ENCODE results near the gene ZSCAN16. TPM values are rescaled to one million over a fixed set of nuclear protein-coding genes. Genes with fewer than 3 reads are reported as not detected.
"Not testable (repeated sequence)": the region's sequence is repeated elsewhere in the genome, so short reads cannot be mapped to it uniquely, and the experiment has no call there.

The ZSCAN16 gene
- total and polyA plus RNA-seq, 9 of the 15 experiments (the other 6 are each of a cell fraction or from before 2014, with no cell fraction given) = 0.08 TPM; not detected in 8

GRCh38 chr6:28102699-28103098 lies 21.7 kb upstream of the ZSCAN16 start:
- H4K20me1 ChIP-seq (replicated peaks; ENCODE audit: control insufficient read depth, insufficient read depth, low read length); H3K4me1 ChIP-seq (replicated peaks in 1 of 2; ENCODE audit: control insufficient read depth in 2 of 2, insufficient read depth in 2 of 2, low read length in 2 of 2); FAIRE-seq; H3K27me3 ChIP-seq (ENCODE audit: control insufficient read depth in 2 of 2, insufficient read depth in 2 of 2, low read length in 2 of 2); H3K4me3 ChIP-seq; in situ Hi-C loops (cut with MboI); H3K9ac ChIP-seq (ENCODE audit: insufficient read depth in 1 of 2, low read depth in 2 of 2, low read length in 2 of 2); H3K27ac ChIP-seq (ENCODE audit: extremely low read depth, low read depth, low read length); H3K9me1 ChIP-seq (ENCODE audit: control insufficient read depth, insufficient read depth, low read length); DNase-seq (ENCODE audit: extremely low read depth in 1 of 4, low spot score in 3 of 4); CTCF ChIA-PET (ENCODE audit: low intra/inter-chr PET ratio); ATAC-seq; H3K36me3 ChIP-seq (ENCODE audit: control insufficient read depth, insufficient read depth, low read length); H3K4me2 ChIP-seq (ENCODE audit: insufficient read depth, low read length); H3K9me3 ChIP-seq (replicated peaks; ENCODE audit: control insufficient read depth, insufficient read depth, low read depth, low read length); H2AFZ ChIP-seq (ENCODE audit: low read depth, low read length); BruUV-seq (replicated peaks); H3K79me2 ChIP-seq (ENCODE audit: control insufficient read depth, insufficient read depth, low read length): not testable (repeated sequence)
- POLR2A ChIA-PET = interaction anchor here (0.7 to 1.0 kb wide), 2 partner anchors 14 to 296 kb away, joined by 3 read pairs; no protein-coding TSS in a partner anchor
- peak; percentile 98 for TF ChIP-seq ZNF146 (CRISPR knock-in tag; IDR thresholded peaks at IDR 0.05; ENCODE audit: unreplicated experiment)
- TF ChIP-seq RBM25 (IDR thresholded peaks at IDR 0.05; ENCODE audit: low read depth, low read length, severe bottlenecking) = peak; percentile 39
- peak; percentile 30 to 69; a peak in 2 of 4 replicates for TF ChIP-seq KDM1A (IDR thresholded peaks at IDR 0.05)
- peak; percentile 79 for TF ChIP-seq BCOR (IDR thresholded peaks at IDR 0.05)
- intact Hi-C loops (cut with micrococcal nuclease) = loop anchor here (5.0 kb wide), 1 partner anchor 195 kb away; no protein-coding TSS in a partner anchor

DNA sequence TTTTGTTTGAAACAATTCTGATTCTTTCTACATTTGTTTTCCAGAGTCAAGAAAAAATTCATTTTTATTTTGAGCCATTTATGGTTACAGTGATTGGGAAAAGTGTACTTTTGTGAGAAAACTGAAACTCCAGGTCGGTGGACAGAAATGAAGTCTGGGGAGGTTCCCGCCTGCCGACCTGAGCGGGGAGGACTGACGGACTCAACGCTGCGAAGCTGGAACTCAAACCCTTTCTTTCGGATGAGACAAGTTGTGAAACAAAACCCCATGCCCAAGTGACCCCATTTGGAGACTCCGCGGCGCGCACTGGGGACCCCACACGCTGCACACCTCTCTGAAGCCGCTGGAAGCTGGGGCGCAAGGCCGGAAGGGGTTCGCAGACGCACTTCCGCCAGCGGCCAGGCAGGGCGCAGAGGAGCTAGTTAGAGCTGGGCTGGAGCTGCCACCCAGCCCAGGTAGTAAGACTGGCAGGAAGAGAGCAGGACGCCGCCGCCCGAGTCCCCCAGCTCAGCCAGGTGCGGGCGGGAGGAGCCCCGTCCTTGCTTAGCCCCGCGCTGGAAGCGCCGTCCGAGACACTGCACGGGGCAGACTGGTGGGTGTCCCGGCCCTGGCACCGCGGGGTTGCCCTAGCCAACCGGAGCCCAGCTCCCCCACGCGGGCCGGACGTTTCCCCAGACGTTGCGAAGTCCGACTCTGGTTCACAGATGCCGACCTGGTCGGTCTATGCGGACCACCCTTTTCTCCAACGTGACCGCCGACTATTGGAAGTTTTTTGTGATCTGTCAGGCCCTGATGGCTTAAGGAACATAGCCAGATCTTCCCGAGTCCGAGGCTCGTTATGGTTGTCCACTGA lies 19.8 kb upstream of the ZSCAN16 start:
- intact Hi-C loops (cut with micrococcal nuclease) = loop anchor here (2.0 to 5.0 kb wide), 2 partner anchors 24 to 197 kb away; partner anchors contain the start of gene ZNF165
- TF ChIP-seq KLF16 (IDR thresholded peaks at IDR 0.05) (no peak), RUNX1 (IDR thresholded peaks at IDR 0.05; ENCODE audit: low read depth) (0 out of 2 replicates have a peak, but pooled peaks have one; percentile 58), ZKSCAN3 (CRISPR knock-in tag; IDR thresholded peaks at IDR 0.05) (no peak), ZNF668 (CRISPR knock-in tag; IDR thresholded peaks at IDR 0.05) (no peak), RAD21 (CRISPR knock-in tag; conservative IDR thresholded peaks at IDR 0.05 in 1 of 2, IDR thresholded peaks at IDR 0.05 in 1 of 2) (peak; percentile 46 to 59), NRF1 (conservative IDR thresholded peaks at IDR 0.05 in 1 of 2, IDR thresholded peaks at IDR 0.05 in 1 of 2) (peak; percentile 73 to 79), ATF1 (CRISPR knock-in tag; IDR thresholded peaks at IDR 0.05) (no peak), ATF1 (tag; IDR thresholded peaks at IDR 0.05) (peak; percentile 76), TRIM28 (IDR thresholded peaks at IDR 0.05) (0 out of 2 replicates have a peak, but pooled peaks have one; percentile 21), YBX1 (IDR thresholded peaks at IDR 0.05) (no peak)
- TF ChIP-seq, protein P1, sequence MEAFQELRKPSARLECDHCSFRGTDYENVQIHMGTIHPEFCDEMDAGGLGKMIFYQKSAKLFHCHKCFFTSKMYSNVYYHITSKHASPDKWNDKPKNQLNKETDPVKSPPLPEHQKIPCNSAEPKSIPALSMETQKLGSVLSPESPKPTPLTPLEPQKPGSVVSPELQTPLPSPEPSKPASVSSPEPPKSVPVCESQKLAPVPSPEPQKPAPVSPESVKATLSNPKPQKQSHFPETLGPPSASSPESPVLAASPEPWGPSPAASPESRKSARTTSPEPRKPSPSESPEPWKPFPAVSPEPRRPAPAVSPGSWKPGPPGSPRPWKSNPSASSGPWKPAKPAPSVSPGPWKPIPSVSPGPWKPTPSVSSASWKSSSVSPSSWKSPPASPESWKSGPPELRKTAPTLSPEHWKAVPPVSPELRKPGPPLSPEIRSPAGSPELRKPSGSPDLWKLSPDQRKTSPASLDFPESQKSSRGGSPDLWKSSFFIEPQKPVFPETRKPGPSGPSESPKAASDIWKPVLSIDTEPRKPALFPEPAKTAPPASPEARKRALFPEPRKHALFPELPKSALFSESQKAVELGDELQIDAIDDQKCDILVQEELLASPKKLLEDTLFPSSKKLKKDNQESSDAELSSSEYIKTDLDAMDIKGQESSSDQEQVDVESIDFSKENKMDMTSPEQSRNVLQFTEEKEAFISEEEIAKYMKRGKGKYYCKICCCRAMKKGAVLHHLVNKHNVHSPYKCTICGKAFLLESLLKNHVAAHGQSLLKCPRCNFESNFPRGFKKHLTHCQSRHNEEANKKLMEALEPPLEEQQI (IDR thresholded peaks at IDR 0.05) = no peak

More for the DNA sequence above, 19.8 kb upstream of the ZSCAN16 start:
- no peaks in the 10 kb centered on the region for H3K36me3 ChIP-seq (ENCODE audit: control insufficient read depth, insufficient read depth, low read length)
- H3K4me2 ChIP-seq (ENCODE audit: insufficient read depth, low read length) = peak overlapping the region; percentile 90
- peak overlapping the region; percentile 57 for H3K4me3 ChIP-seq
- DNase-seq (ENCODE audit: extremely low read depth in 1 of 4, low spot score in 3 of 4) = peak; percentile 85 to 94 (median 90)
- peak overlapping the region; percentile 70 for H3K27ac ChIP-seq (ENCODE audit: extremely low read depth, low read depth, low read length)
- H3K79me2 ChIP-seq (ENCODE audit: control insufficient read depth, insufficient read depth, low read length) = no peaks in the 10 kb centered on the region
- no peaks in the 10 kb centered on the region for H3K9me3 ChIP-seq (replicated peaks; ENCODE audit: control insufficient read depth, insufficient read depth, low read depth, low read length)
- ATAC-seq = peak; percentile 100
- H2AFZ ChIP-seq (ENCODE audit: low read depth, low read length) = peak overlapping the region; percentile 98
- H3K4me1 ChIP-seq (replicated peaks in 1 of 2; ENCODE audit: control insufficient read depth in 2 of 2, insufficient read depth in 2 of 2, low read length in 2 of 2) = peaks cover 4 to 7% of the 10 kb centered on the region in 2 experiments; a peak in 3 of 5 replicates
- in situ Hi-C loops (cut with MboI) = no loop called here
- H3K9me1 ChIP-seq (ENCODE audit: control insufficient read depth, insufficient read depth, low read length) = no peaks in the 10 kb centered on the region
- H3K27me3 ChIP-seq (ENCODE audit: control insufficient read depth in 2 of 2, insufficient read depth in 2 of 2, low read length in 2 of 2) = no peaks in the 10 kb centered on the region
- POLR2A ChIA-PET = interaction anchor here (0.5 to 2.0 kb wide), 18 partner anchors 8 to 852 kb away, joined by 3 to 13 read pairs (median 4); partner anchors contain the start of gene ZKSCAN8
- WGBS (ENCODE audit: insufficient coverage, low coverage, missing lambda C conversion rate) = 2% methylated on average over 54 of the region's 54 CpGs
- FAIRE-seq = peak; percentile 78
- CTCF ChIA-PET (ENCODE audit: low intra/inter-chr PET ratio) = interaction anchor here (0.6 to 0.7 kb wide), 2 partner anchors 230 to 251 kb away, joined by 3 read pairs; no protein-coding TSS in a partner anchor
- BruUV-seq (replicated peaks) = no TSS peak
- peak overlapping the region; percentile 81 to 90 for H3K9ac ChIP-seq (ENCODE audit: insufficient read depth in 1 of 2, low read depth in 2 of 2, low read length in 2 of 2)
- no peaks in the 10 kb centered on the region for H4K20me1 ChIP-seq (replicated peaks; ENCODE audit: control insufficient read depth, insufficient read depth, low read length)
